CD4-positive, alpha-beta memory T cell (primary cell): Measurements from ENCODE around the gene ZBTB32. TPM values are rescaled to one million over a fixed set of nuclear protein-coding genes. Genes with fewer than 3 reads are reported as not detected.

Experiments used
- CTCF ChIA-PET: fragments of 350-600 bp; sonication (Branson Sonifier 250); formaldehyde crosslinking; loops from one replicate; lab custom pipeline; 2021; ENCODE audit warnings: inconsistent platforms; ENCODE audit not compliant: partially characterized antibody; lab: Charles Lee
- POLR2A ChIA-PET: fragments of 350-600 bp; sonication (Branson Sonifier 250); formaldehyde crosslinking; loops from one replicate; lab custom pipeline; 2021; ENCODE audit not compliant: partially characterized antibody; lab: Charles Lee
- DNase-seq, 5 donors: peaks; one replicate each; pipeline versions ENCODE4 v3.0.0 to v3.0.0-alpha.2; 2020 to 2022; ENCODE audit warnings: mixed read lengths in 1 of 5
- H3K27ac ChIP-seq: one replicate; pipeline ENCODE4 v1.7.0; 2013; ENCODE audit warnings: low read depth, low read length
- H3K27me3 ChIP-seq: 2 replicates; pipeline ENCODE4 v1.7.0; 2013; ENCODE audit warnings: mild to moderate bottlenecking, low read length, moderate library complexity; ENCODE audit not compliant: insufficient read depth
- H3K36me3 ChIP-seq: 2 replicates; pipeline ENCODE4 v1.7.0; 2013; ENCODE audit warnings: mild to moderate bottlenecking, low read length, moderate library complexity; ENCODE audit not compliant: insufficient read depth
- H3K4me1 ChIP-seq: 2 replicates; pipeline ENCODE4 v1.7.0; 2013; ENCODE audit warnings: mild to moderate bottlenecking, low read length, moderate library complexity; ENCODE audit not compliant: insufficient read depth
- H3K4me3 ChIP-seq, 2 donors: one replicate each; pipeline ENCODE4 v1.7.0; 2013; ENCODE audit warnings: low read length in 2 of 2, mild to moderate bottlenecking in 1 of 2
- H3K9me3 ChIP-seq, 2 donors: one replicate each; pipeline ENCODE4 v1.7.0; 2013; ENCODE audit warnings: low read length in 2 of 2, control low read depth in 1 of 2; ENCODE audit not compliant: control insufficient read depth in 1 of 2
- H3K27ac Mint-ChIP-seq, 7 donors: one replicate each; pipeline ENCODE4 v1.8.0; 2020 to 2021; ENCODE audit warnings: mixed read lengths in 7 of 7, mild to moderate bottlenecking in 6 of 7, inconsistent platforms in 3 of 7, moderate library complexity in 3 of 7
- H3K27me3 Mint-ChIP-seq, 2 donors: one replicate each; pipeline ENCODE4 v1.8.0; 2020 to 2021; ENCODE audit warnings: mixed read lengths in 2 of 2
- H3K36me3 Mint-ChIP-seq, 2 donors: one replicate each; pipeline ENCODE4 v1.8.0; 2020 to 2021; ENCODE audit warnings: mixed read lengths in 2 of 2, inconsistent platforms in 1 of 2, mild to moderate bottlenecking in 1 of 2
- H3K4me1 Mint-ChIP-seq, 4 donors: one replicate each; pipeline ENCODE4 v1.8.0; 2020 to 2021; ENCODE audit warnings: mixed read lengths in 4 of 4, mild to moderate bottlenecking in 1 of 4
- H3K4me3 Mint-ChIP-seq, 8 donors: one replicate each; pipeline ENCODE4 v1.8.0; 2020 to 2021; ENCODE audit warnings: mixed read lengths in 8 of 8, mild to moderate bottlenecking in 7 of 8, moderate library complexity in 6 of 8, inconsistent platforms in 3 of 8
- H3K9me3 Mint-ChIP-seq, 8 donors: one replicate each; pipeline ENCODE4 v1.8.0; 2020 to 2021; ENCODE audit warnings: mixed read lengths in 8 of 8, mild to moderate bottlenecking in 5 of 8, inconsistent platforms in 3 of 8, moderate library complexity in 1 of 8
- intact Hi-C: fragments of 100-400 bp; cut with micrococcal nuclease; formaldehyde crosslinking; loops from one replicate; pipeline ENCODE4 v1.15.1; 2023
- polyA plus RNA-seq, 2 donors: library from polyadenylated mRNA; unstranded; fragments of 300-500 nt; fragmentation: Illumina TruSeq; gene quantifications; one replicate each; pipeline ENCODE4 v1.2.3, GENCODE V29; 2021
- total RNA-seq, 2 experiments: library from RNA; stranded (reverse); gene quantifications; one replicate each; pipeline ENCODE4 v1.2.3, GENCODE V29; 2021

ZBTB32 gene
- total and polyA plus RNA-seq, 4 experiments from 2014 or later: 0.45 to 0.50 (median 0.49) TPM; not detected in 1

GRCh38 chr19:35754370-35755130 is 50.2 kb downstream of the ZBTB32 start:
- Histone ChIP-seq H3K27me3 (no peaks in the 10 kb centered on the region), H3K4me1 (peaks cover 35% of the 10 kb centered on the region), H3K4me3 (no peak overlapping the region), H3K36me3 (peaks cover 23% of the 10 kb centered on the region), H3K9me3 (no peaks in the 10 kb centered on the region), H3K27ac (no peak overlapping the region)
- ChIA-PET CTCF (no interaction called here), POLR2A (interaction anchor here (1.0 kb wide), 1 partner anchor 23 kb away, joined by 3 read pairs; no protein-coding TSS in a partner anchor)
- peaks cover 6 to 22% of the 10 kb centered on the region in 2 donors for H3K36me3 Mint-ChIP-seq
- no peak for DNase-seq
- H3K4me3 Mint-ChIP-seq: peak overlapping the region in 4 of 8 donors; percentile 13 to 49 (median 40)
- H3K9me3 Mint-ChIP-seq: peaks cover 0 to 3% (median 0%) of the 10 kb centered on the region in 8 donors
- peaks cover 0 to 2% of the 10 kb centered on the region in 2 donors for H3K27me3 Mint-ChIP-seq
- peaks cover 18 to 37% (median 25%) of the 10 kb centered on the region in 4 donors for H3K4me1 Mint-ChIP-seq
- intact Hi-C loops: no loop called here
- peak overlapping the region in 2 of 7 donors; percentile 27 to 56 for H3K27ac Mint-ChIP-seq

GRCh38 chr19:35755131-35755549 is 50.8 kb downstream of the ZBTB32 start:
- H3K4me1 Mint-ChIP-seq: peaks cover 17 to 40% (median 27%) of the 10 kb centered on the region in 4 donors

GRCh38 chr19:35755550-35756376 is 51.4 kb downstream of the ZBTB32 start:
- H3K9me3 Mint-ChIP-seq: peaks cover 0 to 3% (median 0%) of the 10 kb centered on the region in 8 donors
- Histone ChIP-seq H3K27ac (no peak overlapping the region), H3K9me3 (no peaks in the 10 kb centered on the region), H3K36me3 (peaks cover 23% of the 10 kb centered on the region), H3K27me3 (no peaks in the 10 kb centered on the region), H3K4me1 (peaks cover 36% of the 10 kb centered on the region), H3K4me3 (no peak overlapping the region)
- H3K27ac Mint-ChIP-seq: peak overlapping the region in 4 of 7 donors; percentile 41 to 59 (median 50)
- CTCF ChIA-PET: no interaction called here
- peak overlapping the region in 7 of 8 donors; percentile 13 to 61 (median 34) for H3K4me3 Mint-ChIP-seq
- H3K36me3 Mint-ChIP-seq: peaks cover 6 to 22% of the 10 kb centered on the region in 2 donors
- POLR2A ChIA-PET: interaction anchor here (2.4 to 3.6 kb wide), 4 partner anchors 7 to 16 kb away, joined by 14 to 23 read pairs (median 16); partner anchors contain the start of genes IGFLR1, LIN37, PSENEN and U2AF1L4
- intact Hi-C loops: no loop called here
- peaks cover 17 to 40% (median 27%) of the 10 kb centered on the region in 4 donors for H3K4me1 Mint-ChIP-seq
- peak; percentile 57 to 69 (median 68) for DNase-seq
- peaks cover 0 to 2% of the 10 kb centered on the region in 2 donors for H3K27me3 Mint-ChIP-seq

More at GRCh38 chr19:35755131-35755549, 50.8 kb downstream of the ZBTB32 start:
- no peaks in the 10 kb centered on the region for H3K27me3 ChIP-seq
- H3K4me3 ChIP-seq: no peak overlapping the region
- Mint-ChIP-seq H3K36me3 (peaks cover 6 to 22% of the 10 kb centered on the region in 2 donors), H3K9me3 (peaks cover 0 to 3% (median 0%) of the 10 kb centered on the region in 8 donors), H3K27ac (peak overlapping the region in 3 of 7 donors; percentile 27 to 41 (median 32)), H3K4me3 (peak overlapping the region in 7 of 8 donors; percentile 13 to 65 (median 40)), H3K27me3 (peaks cover 0 to 2% of the 10 kb centered on the region in 2 donors)
- intact Hi-C loops: no loop called here
- H3K4me1 ChIP-seq: peaks cover 36% of the 10 kb centered on the region
- DNase-seq: no peak
- peaks cover 23% of the 10 kb centered on the region for H3K36me3 ChIP-seq
- ChIA-PET CTCF (no interaction called here), POLR2A (interaction anchor here (2.9 to 3.6 kb wide), 3 partner anchors 10 to 15 kb away, joined by 16 to 23 read pairs (median 16); partner anchors contain the start of genes IGFLR1, PSENEN and U2AF1L4)
- H3K9me3 ChIP-seq: no peaks in the 10 kb centered on the region
- no peak overlapping the region for H3K27ac ChIP-seq

- Histone ChIP-seq H3K4me3 (peak within 1 kb of the TSS in 1 of 2 donors; percentile 91), H3K36me3 (peaks cover 23% of the 10 kb centered on the region), H3K27ac (peak within 1 kb of the TSS; percentile 89), H3K27me3 (no peaks in the 10 kb centered on the region), H3K4me1 (peaks cover 36% of the 10 kb centered on the region), H3K9me3 (no peaks in the 10 kb centered on the region)
- intact Hi-C loops: no loop called here
- H3K27ac Mint-ChIP-seq: peak within 1 kb of the TSS; percentile 94 to 99 (median 97)
- H3K27me3 Mint-ChIP-seq: peaks cover 0 to 2% of the 10 kb centered on the region in 2 donors
- ChIA-PET POLR2A (interaction anchor here (0.7 to 3.6 kb wide), 5 partner anchors 8 to 54 kb away, joined by 3 to 23 read pairs (median 16); partner anchors contain the start of genes IGFLR1, LIN37, PSENEN and U2AF1L4), CTCF (interaction anchor here (1.3 kb wide), 2 partner anchors 9 to 246 kb away, joined by 3 to 5 read pairs; partner anchors contain the start of gene LIN37)
- DNase-seq: no peak
- H3K4me3 Mint-ChIP-seq: peak within 1 kb of the TSS; percentile 94 to 100 (median 98)
- H3K9me3 Mint-ChIP-seq: peaks cover 0 to 3% (median 0%) of the 10 kb centered on the region in 8 donors
- peaks cover 17 to 40% (median 27%) of the 10 kb centered on the region in 4 donors for H3K4me1 Mint-ChIP-seq
- H3K36me3 Mint-ChIP-seq: peaks cover 6 to 22% of the 10 kb centered on the region in 2 donors
Observed at GRCh38 chr19:35756377-35757230, 52.2 kb downstream of the ZBTB32 start, which contains the start of gene HSPB6. Gene HSPB6, minus strand, starts transcription at chr19:35757029. Its CDS starts 21 bp downstream, at chr19:35757008.

- peaks cover 0 to 2% of the 10 kb centered on the region in 2 donors for H3K27me3 Mint-ChIP-seq
- H3K9me3 Mint-ChIP-seq: peaks cover 0 to 3% (median 0%) of the 10 kb centered on the region in 8 donors
- POLR2A ChIA-PET: interaction anchor here (0.7 to 3.6 kb wide), 5 partner anchors 9 to 55 kb away, joined by 3 to 23 read pairs (median 16); partner anchors contain the start of genes IGFLR1, LIN37, PSENEN and U2AF1L4
- H3K9me3 ChIP-seq: no peaks in the 10 kb centered on the region
- CTCF ChIA-PET: interaction anchor here (1.3 kb wide), 2 partner anchors 9 to 247 kb away, joined by 3 to 5 read pairs; partner anchors contain the start of gene LIN37
- H3K27ac Mint-ChIP-seq: peak overlapping the region in 6 of 7 donors; percentile 9 to 99 (median 95)
- H3K36me3 ChIP-seq: peaks cover 20% of the 10 kb centered on the region
- no peaks in the 10 kb centered on the region for H3K27me3 ChIP-seq
- peaks cover 11 to 27% of the 10 kb centered on the region in 2 donors for H3K36me3 Mint-ChIP-seq
- peak overlapping the region; percentile 94 to 100 (median 98) for H3K4me3 Mint-ChIP-seq
- peak overlapping the region; percentile 89 for H3K27ac ChIP-seq
- H3K4me1 ChIP-seq: peaks cover 36% of the 10 kb centered on the region
- H3K4me1 Mint-ChIP-seq: peaks cover 17 to 40% (median 27%) of the 10 kb centered on the region in 4 donors
- peak overlapping the region in 1 of 2 donors; percentile 91 for H3K4me3 ChIP-seq
- no peak for DNase-seq
- intact Hi-C loops: no loop called here
Observed at GRCh38 chr19:35757231-35757748, 52.9 kb downstream of the ZBTB32 start.
